K562 (cell line): ENCODE data around the gene DGKZ. TPM values are rescaled to one million over a fixed set of nuclear protein-coding genes. Genes with fewer than 3 reads are reported as not detected.

Experiments
- BRCA1 ChIP-seq, 2 experiments: fragments of 450-650 bp in 1 of 2; sonication (generic) in 1 of 2; formaldehyde crosslinking in 1 of 2; IDR thresholded peaks; 2 replicates each; pipeline versions ENCODE4 v1.5.0 to v1.6.1; 2017 to 2020; ENCODE audit warnings: mild to moderate bottlenecking in 1 of 2, missing genetic modification reagents in 1 of 2
- HDGF ChIP-seq: fragments of 450-650 bp; IDR thresholded peaks from 2 replicates; pipeline ENCODE4 v1.6.1; 2016
- KHSRP ChIP-seq: fragments of 450-650 bp; IDR thresholded peaks from 2 replicates; pipeline ENCODE4 v1.6.1; 2017
- MCM7 ChIP-seq, 2 experiments: fragments of 450-650 bp; IDR thresholded peaks; 2 replicates each; pipeline ENCODE4 v1.6.1; 2016 to 2018
- NBN ChIP-seq: fragments of 450-650 bp; IDR thresholded peaks from 2 replicates; pipeline ENCODE4 v1.6.1; 2016; ENCODE audit warnings: low read depth, mild to moderate bottlenecking
- NCOA6 ChIP-seq: fragments of 450-650 bp; IDR thresholded peaks from 2 replicates; pipeline ENCODE4 v1.6.1; 2017; ENCODE audit warnings: mild to moderate bottlenecking
- POLR2G ChIP-seq: fragments of 200-400 bp; formaldehyde crosslinking; IDR thresholded peaks from 2 replicates; pipeline ENCODE4 v1.6.1; 2017; ENCODE audit warnings: low read depth, mild to moderate bottlenecking, antibody characterized with exemption, low read length, moderate library complexity
- SNRNP70 ChIP-seq: fragments of 200-400 bp; formaldehyde crosslinking; optimal IDR thresholded peaks from 2 replicates; pipeline ENCODE3; 2017; ENCODE audit warnings: low read depth, low read length
- polyA plus RNA-seq, 8 experiments: library from polyadenylated mRNA; depleted of rRNA in 4 of 8; stranded (reverse) in 5 of 8; unstranded in 3 of 8; fragments of >200 nt; fragmentation: Nextera tagmentation in 2 of 8; fragmentation: Illumina TruSeq in 1 of 8; extraction: Ambion mirVana in 2 of 8; extraction: Trizol in 1 of 8; gene quantifications; 2 replicates each; pipeline versions ENCODE4 v1.2.1 to v1.2.3, GENCODE V29; 2011 to 2014; ENCODE audit warnings: inconsistent platforms in 1 of 8, missing spikeins in 1 of 8
- total RNA-seq, 7 experiments: library from RNA; depleted of rRNA in 6 of 7; stranded (reverse); fragments of >200 nt in 6 of 7; fragmentation: Illumina TruSeq in 2 of 7; extraction: Trizol in 2 of 7; gene quantifications; 2 replicates each; pipeline versions ENCODE4 v1.2.1 to v1.2.3, GENCODE V29; 2011 to 2021; ENCODE audit warnings: low replicate concordance in 1 of 7
- TF ChIP-seq, protein P1 (sequence below), 2 experiments: fragments of 450-650 bp; conservative IDR thresholded peaks; 2 replicates each; pipeline ENCODE4 v1.6.1; 2017; ENCODE audit warnings: mild to moderate bottlenecking in 2 of 2, moderate library complexity in 2 of 2
- TF ChIP-seq, protein P2 (sequence below): sonication (generic); formaldehyde crosslinking; IDR thresholded peaks from 2 replicates; pipeline ENCODE4 v1.8.0; 2023; ENCODE audit warnings: mild to moderate bottlenecking, missing genetic modification reagents
- TF ChIP-seq, protein P3 (sequence below): sonication (generic); formaldehyde crosslinking; IDR thresholded peaks from 2 replicates; pipeline ENCODE4 v1.8.0; 2022; ENCODE audit warnings: mild to moderate bottlenecking, missing genetic modification reagents

Gene DGKZ
- total and polyA plus RNA-seq, 9 of the 15 experiments (the other 6 are each of a cell fraction or from before 2014, with no cell fraction given): 0.51 to 100 (median 44.2) TPM

- TF ChIP-seq NBN: no peak
- TF ChIP-seq, protein P1, sequence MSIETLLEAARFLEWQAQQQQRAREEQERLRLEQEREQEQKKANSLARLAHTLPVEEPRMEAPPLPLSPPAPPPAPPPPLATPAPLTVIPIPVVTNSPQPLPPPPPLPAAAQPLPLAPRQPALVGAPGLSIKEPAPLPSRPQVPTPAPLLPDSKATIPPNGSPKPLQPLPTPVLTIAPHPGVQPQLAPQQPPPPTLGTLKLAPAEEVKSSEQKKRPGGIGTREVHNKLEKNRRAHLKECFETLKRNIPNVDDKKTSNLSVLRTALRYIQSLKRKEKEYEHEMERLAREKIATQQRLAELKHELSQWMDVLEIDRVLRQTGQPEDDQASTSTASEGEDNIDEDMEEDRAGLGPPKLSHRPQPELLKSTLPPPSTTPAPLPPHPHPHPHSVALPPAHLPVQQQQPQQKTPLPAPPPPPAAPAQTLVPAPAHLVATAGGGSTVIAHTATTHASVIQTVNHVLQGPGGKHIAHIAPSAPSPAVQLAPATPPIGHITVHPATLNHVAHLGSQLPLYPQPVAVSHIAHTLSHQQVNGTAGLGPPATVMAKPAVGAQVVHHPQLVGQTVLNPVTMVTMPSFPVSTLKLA (conservative IDR thresholded peaks at IDR 0.05): no peak
- TF ChIP-seq KHSRP: no peak
- TF ChIP-seq, protein P2, sequence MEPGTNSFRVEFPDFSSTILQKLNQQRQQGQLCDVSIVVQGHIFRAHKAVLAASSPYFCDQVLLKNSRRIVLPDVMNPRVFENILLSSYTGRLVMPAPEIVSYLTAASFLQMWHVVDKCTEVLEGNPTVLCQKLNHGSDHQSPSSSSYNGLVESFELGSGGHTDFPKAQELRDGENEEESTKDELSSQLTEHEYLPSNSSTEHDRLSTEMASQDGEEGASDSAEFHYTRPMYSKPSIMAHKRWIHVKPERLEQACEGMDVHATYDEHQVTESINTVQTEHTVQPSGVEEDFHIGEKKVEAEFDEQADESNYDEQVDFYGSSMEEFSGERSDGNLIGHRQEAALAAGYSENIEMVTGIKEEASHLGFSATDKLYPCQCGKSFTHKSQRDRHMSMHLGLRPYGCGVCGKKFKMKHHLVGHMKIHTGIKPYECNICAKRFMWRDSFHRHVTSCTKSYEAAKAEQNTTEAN (CRISPR knock-in tag): no peak
- no peak for TF ChIP-seq SNRNP70
- no peak for TF ChIP-seq BRCA1 (IDR thresholded peaks at IDR 0.05)
- TF ChIP-seq BRCA1 (CRISPR knock-in tag; IDR thresholded peaks at IDR 0.05): no peak
- no peak for TF ChIP-seq NCOA6
- no peak for TF ChIP-seq POLR2G
- TF ChIP-seq MCM7 (IDR thresholded peaks at IDR 0.05): no peak
- TF ChIP-seq, protein P3, sequence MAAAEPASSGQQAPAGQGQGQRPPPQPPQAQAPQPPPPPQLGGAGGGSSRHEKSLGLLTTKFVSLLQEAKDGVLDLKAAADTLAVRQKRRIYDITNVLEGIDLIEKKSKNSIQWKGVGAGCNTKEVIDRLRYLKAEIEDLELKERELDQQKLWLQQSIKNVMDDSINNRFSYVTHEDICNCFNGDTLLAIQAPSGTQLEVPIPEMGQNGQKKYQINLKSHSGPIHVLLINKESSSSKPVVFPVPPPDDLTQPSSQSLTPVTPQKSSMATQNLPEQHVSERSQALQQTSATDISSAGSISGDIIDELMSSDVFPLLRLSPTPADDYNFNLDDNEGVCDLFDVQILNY (CRISPR knock-in tag): no peak
- no peak for TF ChIP-seq HDGF
Observed at GRCh38 chr11:46387456-46387855, 40.2 kb downstream of the DGKZ start (continued).
